GM18526 (cell line): ENCODE data around the gene AMH.

Experiments used
- POLR2A ChIP-seq: IDR thresholded peaks from 3 replicates; pipeline ENCODE4 v1.6.1; 2011; ENCODE audit not compliant: insufficient read length; ENCODE audit errors: extremely low read depth

AMH gene

GRCh38 chr19:2249010-2249866 lies at the start of gene AMH:
AMH (plus strand) TSS chr19:2249323; CDS start chr19:2249333, 10 bp downstream.
- no peak for TF ChIP-seq POLR2A

DNA sequence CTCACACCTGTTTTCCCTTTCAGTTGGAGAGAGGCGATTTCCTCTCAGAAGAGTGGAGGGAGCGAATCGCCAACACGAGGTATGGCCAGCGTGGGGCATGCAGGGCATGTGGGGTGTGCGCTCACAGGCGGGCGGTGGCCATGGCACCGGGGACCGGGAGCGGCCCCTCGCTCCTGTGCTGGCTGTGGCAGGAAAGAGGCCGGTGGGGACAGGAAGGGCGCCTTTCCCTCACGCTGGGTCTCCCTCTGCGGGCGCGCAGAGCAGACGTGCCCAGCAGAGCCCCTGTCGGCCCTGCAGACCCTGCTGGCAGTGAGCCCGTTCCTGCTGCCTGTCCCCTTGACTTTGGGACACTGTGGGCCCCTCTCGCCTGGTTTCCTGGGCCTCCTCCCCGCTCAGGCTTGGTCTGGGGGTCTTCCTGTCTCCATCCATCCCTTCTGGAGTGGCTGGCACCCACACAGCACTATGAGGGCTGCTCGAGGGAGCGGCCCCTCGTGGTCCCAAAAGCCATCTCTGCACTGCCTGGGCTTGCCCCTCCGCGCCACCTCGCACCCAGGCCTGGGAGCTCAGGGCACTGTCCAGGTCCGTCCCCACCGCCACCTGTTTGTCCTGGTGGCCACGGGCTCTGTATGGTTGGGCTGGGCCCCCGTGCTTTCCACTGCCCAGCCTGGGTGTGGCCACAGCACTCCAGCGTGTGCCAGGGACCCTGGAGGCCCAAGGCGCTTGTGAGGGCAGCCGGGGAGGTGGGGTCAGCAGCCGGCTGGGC lies 49.1 kb upstream of the AMH start:
- TF ChIP-seq POLR2A, result no peak

- TF ChIP-seq POLR2A, result no peak
These were observed 47.5 kb upstream of the AMH start for GRCh38 chr19:2201473-2202148.

DNA sequence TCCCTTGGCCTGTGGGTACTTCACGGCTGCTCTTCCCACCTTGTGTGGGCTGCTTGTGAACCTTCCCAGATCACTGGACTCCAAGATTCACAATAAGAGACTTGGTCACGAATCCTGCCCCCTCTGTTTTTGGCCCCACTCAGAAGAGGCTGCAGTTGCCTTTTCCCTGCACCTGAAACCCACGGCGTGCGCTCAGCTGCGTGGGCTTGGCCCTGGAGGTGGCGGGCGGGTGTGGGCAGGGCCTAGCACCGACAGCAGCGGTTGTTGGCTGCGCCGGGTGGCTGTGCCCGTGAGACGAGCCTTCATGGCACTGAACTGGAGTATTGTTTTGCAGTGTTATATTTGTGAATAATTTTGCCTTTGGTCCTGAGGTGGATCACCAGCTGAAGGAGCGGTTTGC lies 46.8 kb upstream of the AMH start:
- no peak for TF ChIP-seq POLR2A

- TF ChIP-seq POLR2A, result no peak
These were observed 42.1 kb upstream of the AMH start for GRCh38 chr19:2207008-2207407.

DNA sequence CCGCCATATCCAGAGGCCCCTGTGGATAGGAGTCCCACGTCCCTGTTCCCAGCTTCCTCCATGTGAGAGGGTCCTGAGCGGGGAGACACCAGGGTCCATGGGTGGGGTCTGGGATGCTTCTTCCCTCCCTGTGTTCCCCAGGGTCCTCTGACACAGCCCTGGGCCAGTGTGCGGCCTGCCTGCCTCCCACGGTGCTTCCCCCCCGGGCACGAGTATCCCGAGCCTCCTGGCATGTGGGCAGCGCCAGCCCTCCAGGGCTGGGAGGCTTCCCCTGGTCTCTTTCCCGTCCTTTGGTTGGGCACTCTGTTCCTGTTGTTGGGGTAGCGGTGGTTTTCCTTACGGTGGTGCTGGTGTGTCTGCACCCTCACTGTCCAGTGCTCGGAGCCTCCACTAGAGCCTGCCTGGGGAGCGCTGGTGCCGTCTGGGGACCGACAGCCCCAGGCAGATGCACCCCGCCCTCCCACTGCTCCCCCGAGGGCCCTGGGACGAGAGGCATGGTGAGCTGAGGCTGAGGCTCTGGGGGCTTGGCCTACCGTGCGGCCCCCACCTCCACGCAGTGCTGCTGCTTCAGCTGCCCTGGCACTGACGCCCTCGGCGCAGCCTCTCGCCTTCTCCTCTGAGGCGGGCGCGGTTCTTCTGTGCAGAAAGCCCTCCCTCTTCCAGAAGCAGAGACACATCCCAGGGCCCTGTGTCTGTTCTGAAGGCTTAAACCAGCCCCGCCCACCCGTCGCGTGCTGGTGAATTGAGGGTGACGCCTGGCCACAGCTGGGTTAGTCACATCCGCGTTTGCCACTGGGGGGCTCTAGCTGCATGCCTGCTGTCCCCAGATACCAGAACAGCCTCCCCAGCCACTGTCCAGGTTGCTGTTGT lies 40.9 kb upstream of the AMH start:
- TF ChIP-seq POLR2A, result no peak

DNA sequence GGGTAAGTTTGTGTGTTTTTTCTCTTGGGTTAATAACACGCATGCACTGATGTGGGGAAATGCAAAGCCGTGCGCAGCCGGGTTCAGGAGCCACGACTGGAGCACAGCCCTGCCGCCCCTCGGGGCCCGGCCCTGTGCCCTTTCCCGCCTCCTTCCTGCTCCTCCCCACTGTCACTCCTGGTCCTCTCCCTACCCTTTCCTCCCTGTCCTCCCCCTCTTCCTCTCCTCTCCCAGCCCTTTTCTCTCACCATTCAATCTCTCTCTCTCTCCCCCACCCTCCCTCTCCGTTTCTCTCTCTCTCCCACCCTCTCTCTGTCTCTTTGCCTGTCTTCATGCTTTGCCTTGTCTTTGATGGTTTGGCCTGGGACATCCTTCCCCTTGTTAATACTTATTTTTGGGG lies 40.1 kb upstream of the AMH start:
- no peak for TF ChIP-seq POLR2A

- no peak for TF ChIP-seq POLR2A
These were observed 39.7 kb upstream of the AMH start for GRCh38 chr19:2209408-2209807.

- TF ChIP-seq POLR2A, result no peak
These were observed 38.9 kb upstream of the AMH start for GRCh38 chr19:2210206-2210605.

DNA sequence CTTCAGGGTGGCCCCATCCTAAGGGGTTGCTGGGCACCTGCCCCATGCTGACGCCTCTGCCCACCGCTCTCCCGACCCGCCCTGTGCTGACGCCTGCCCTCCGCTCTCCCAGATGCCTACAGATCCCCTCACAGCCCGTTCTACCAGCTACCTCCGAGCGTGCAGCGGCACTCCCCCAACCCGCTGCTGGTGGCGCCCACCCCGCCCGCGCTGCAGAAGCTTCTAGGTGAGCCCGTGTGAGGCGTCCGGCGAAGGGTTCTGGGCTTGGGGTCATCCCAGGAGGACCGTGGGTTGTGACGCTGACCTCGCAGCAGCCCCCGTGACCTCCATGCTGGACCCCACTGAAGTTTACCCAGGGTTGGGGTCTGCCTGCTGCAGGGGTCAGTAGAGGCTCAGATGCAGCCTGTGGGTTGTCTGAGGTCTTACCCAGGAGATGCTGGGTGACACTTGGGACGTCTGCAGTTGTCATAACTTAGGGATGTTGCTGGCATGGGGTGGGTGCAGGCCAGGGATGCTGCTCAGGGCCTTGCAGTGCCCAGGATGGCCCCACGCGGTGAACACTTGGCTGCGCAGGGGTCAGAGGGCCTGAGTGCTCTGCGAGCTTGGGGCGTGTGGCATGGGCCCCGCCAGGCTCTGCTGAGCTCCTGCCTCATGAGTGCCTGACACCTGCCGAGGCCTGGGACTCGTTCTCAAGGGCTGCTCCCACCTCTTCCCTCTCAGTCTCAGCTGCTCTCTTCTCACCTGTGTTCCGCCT lies 38.0 kb upstream of the AMH start:
- TF ChIP-seq POLR2A, result no peak

DNA sequence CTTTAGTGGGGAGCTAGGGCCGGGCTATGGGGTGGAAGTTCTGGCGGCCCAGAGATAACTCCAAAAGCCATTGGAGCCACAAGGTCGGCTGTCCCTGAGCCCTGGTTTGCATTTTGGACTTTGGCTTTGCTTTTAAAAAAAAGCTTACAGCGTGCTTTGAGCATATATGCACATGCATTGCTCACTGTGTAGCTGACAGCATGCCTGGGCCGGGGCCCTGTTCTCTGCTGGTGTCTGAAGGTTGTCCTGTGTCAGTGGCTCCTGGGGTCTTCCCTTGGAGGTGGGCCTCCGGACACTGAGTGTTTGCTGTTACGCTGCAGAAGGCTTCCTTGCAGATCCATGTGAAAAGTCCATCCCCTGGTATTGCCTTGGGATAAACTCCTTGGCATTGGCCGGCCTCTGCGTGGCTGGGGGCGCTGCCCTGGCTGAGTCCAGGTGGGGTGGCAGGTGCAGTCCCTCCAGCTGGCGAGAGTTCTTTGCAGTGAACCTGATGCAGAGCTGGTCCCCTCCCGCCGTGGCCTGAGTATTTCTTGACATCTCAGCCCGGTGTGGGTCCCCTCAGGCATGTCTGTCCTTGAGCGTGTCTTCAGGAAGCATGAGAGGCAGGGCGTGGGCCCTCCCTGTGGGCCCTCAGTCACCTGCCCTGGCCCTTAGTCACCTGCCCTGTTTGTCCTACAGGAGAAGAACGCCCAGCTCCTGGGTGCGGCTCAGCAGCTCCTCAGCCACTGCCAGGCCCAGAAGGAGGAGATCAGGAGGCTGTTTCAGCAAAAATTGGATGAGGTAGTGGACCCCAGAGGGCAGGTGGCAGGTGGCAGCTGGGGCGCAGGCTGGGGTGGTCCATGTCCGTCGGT lies 36.0 kb upstream of the AMH start:
- TF ChIP-seq POLR2A, result no peak

- TF ChIP-seq POLR2A, result no peak
These were observed 35.3 kb upstream of the AMH start for GRCh38 chr19:2213799-2214198.

DNA sequence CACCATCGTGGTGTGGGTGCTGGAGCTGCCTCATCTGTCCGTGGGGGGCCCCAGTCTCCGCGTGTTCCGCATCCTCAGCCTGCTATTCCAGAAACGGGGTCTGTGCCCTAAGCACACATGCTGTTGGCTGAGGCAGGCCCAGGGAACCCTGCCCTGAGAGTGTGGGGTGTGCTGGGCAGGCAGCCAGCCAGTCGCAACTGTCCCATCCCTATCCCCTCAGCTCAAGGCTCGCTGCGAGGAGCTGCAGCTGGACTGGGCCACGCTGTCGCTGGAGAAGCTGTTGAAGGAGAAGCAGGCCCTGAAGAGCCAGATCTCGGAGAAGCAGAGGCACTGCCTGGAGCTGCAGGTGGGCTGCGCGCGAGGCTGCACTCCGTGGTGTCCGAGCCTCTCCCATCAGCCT lies 34.9 kb upstream of the AMH start:
- TF ChIP-seq POLR2A, result no peak
